ENCODE data around the gene TRANK1. TPM values are rescaled to one million over a fixed set of nuclear protein-coding genes. Genes with fewer than 3 reads are reported as not detected.

The TRANK1 gene
- total RNA-seq, 2 donors from 2014 or later, result 9.0 to 20.1 TPM

DNA sequence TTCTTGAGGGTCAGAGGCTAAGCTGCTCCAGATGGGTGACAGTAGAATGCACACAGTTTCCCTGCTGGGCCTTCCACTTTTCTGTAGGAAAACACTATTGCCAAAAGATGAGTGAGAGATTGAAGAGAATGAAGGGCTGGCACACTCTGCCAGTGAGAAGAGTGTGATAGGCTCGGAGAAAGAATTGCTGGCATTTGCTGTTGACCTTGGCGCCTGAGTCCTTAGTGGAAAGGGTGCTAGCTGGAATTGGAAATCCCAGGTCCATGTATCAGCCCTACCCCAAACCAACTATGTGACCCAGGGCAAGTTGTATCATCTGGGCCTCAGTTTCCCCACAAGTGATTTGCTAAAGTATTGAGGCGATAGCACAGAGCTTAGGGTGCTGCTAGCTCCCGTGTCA lies 120.4 kb downstream of the TRANK1 start:
- H3K9me3 ChIP-seq (ENCODE audit: control insufficient read depth, low read length), result no peaks in the 10 kb centered on the region
- DNase-seq, result no peak
- Mint-ChIP-seq H3K4me3 (no peak overlapping the region), H3K27ac (no peak overlapping the region), H3K9me3 (no peaks in the 10 kb centered on the region), H3K4me1 (peaks cover 2% of the 10 kb centered on the region), H3K27me3 (ENCODE audit: insufficient read depth) (no peaks in the 10 kb centered on the region), H3K36me3 (ENCODE audit: low read depth) (no peaks in the 10 kb centered on the region)
- 92% methylated on average over 4 of the region's 4 CpGs; no CpG with 5 or more reads in 1 of the 2 experiments for WGBS, 2 experiments (ENCODE audit: insufficient coverage in 1 of 2, insufficient read length in 1 of 2)
- no peaks in the 10 kb centered on the region for H3K36me3 ChIP-seq (ENCODE audit: control insufficient read depth, insufficient read depth, low read length)
- no peaks in the 10 kb centered on the region for H3K27me3 ChIP-seq (ENCODE audit: control insufficient read depth, insufficient read depth, low read length, poor library complexity, severe bottlenecking)
- no peak overlapping the region for H3K4me3 ChIP-seq (ENCODE audit: low read length)
- no peak overlapping the region for H3K27ac ChIP-seq (ENCODE audit: low read depth, low read length)
- TF ChIP-seq, protein P1, sequence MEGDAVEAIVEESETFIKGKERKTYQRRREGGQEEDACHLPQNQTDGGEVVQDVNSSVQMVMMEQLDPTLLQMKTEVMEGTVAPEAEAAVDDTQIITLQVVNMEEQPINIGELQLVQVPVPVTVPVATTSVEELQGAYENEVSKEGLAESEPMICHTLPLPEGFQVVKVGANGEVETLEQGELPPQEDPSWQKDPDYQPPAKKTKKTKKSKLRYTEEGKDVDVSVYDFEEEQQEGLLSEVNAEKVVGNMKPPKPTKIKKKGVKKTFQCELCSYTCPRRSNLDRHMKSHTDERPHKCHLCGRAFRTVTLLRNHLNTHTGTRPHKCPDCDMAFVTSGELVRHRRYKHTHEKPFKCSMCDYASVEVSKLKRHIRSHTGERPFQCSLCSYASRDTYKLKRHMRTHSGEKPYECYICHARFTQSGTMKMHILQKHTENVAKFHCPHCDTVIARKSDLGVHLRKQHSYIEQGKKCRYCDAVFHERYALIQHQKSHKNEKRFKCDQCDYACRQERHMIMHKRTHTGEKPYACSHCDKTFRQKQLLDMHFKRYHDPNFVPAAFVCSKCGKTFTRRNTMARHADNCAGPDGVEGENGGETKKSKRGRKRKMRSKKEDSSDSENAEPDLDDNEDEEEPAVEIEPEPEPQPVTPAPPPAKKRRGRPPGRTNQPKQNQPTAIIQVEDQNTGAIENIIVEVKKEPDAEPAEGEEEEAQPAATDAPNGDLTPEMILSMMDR (conservative IDR thresholded peaks at IDR 0.05), result no peak
- no peaks in the 10 kb centered on the region for H3K4me1 ChIP-seq (ENCODE audit: control insufficient read depth, insufficient read depth, low read length)
- no peak overlapping the region for H3K9ac ChIP-seq (ENCODE audit: extremely low read depth, low read length, poor library complexity, severe bottlenecking)

GRCh38 chr3:36823806-36824205 lies 121.0 kb downstream of the TRANK1 start:
- Mint-ChIP-seq H3K27me3 (ENCODE audit: insufficient read depth) (no peaks in the 10 kb centered on the region), H3K9me3 (no peaks in the 10 kb centered on the region), H3K4me1 (peaks cover 2% of the 10 kb centered on the region), H3K36me3 (ENCODE audit: low read depth) (no peaks in the 10 kb centered on the region), H3K4me3 (no peak overlapping the region), H3K27ac (no peak overlapping the region)
- no peak for DNase-seq
- Histone ChIP-seq H3K27ac (ENCODE audit: low read depth, low read length) (no peak overlapping the region), H3K27me3 (ENCODE audit: control insufficient read depth, insufficient read depth, low read length, poor library complexity, severe bottlenecking) (no peaks in the 10 kb centered on the region), H3K4me3 (ENCODE audit: low read length) (no peak overlapping the region), H3K9ac (ENCODE audit: extremely low read depth, low read length, poor library complexity, severe bottlenecking) (no peak overlapping the region), H3K9me3 (ENCODE audit: control insufficient read depth, low read length) (no peaks in the 10 kb centered on the region), H3K4me1 (ENCODE audit: control insufficient read depth, insufficient read depth, low read length) (no peaks in the 10 kb centered on the region), H3K36me3 (ENCODE audit: control insufficient read depth, insufficient read depth, low read length) (no peaks in the 10 kb centered on the region)
- WGBS, 2 experiments (ENCODE audit: insufficient coverage in 1 of 2, insufficient read length in 1 of 2), result 94 to 95% methylated on average over 3 of the region's 3 CpGs
- TF ChIP-seq, protein P1 (conservative IDR thresholded peaks at IDR 0.05), result no peak

- H3K4me3 Mint-ChIP-seq, result no peak overlapping the region
- H3K27me3 Mint-ChIP-seq (ENCODE audit: insufficient read depth), result no peaks in the 10 kb centered on the region
- Histone ChIP-seq H3K27ac (ENCODE audit: low read depth, low read length) (peak overlapping the region; percentile 61), H3K27me3 (ENCODE audit: control insufficient read depth, insufficient read depth, low read length, poor library complexity, severe bottlenecking) (no peaks in the 10 kb centered on the region), H3K4me1 (ENCODE audit: control insufficient read depth, insufficient read depth, low read length) (no peaks in the 10 kb centered on the region), H3K36me3 (ENCODE audit: control insufficient read depth, insufficient read depth, low read length) (no peaks in the 10 kb centered on the region), H3K4me3 (ENCODE audit: low read length) (no peak overlapping the region), H3K9me3 (ENCODE audit: control insufficient read depth, low read length) (no peaks in the 10 kb centered on the region), H3K9ac (ENCODE audit: extremely low read depth, low read length, poor library complexity, severe bottlenecking) (no peak overlapping the region)
- H3K36me3 Mint-ChIP-seq (ENCODE audit: low read depth), result no peaks in the 10 kb centered on the region
- no peak for DNase-seq
- H3K9me3 Mint-ChIP-seq, result no peaks in the 10 kb centered on the region
- no peak overlapping the region for H3K27ac Mint-ChIP-seq
- H3K4me1 Mint-ChIP-seq, result peaks cover 11% of the 10 kb centered on the region
- TF ChIP-seq, protein P1 (conservative IDR thresholded peaks at IDR 0.05), result no peak
- WGBS, 2 experiments (ENCODE audit: insufficient coverage in 1 of 2, insufficient read length in 1 of 2), result 77 to 80% methylated on average over 2 to 3 of the region's 3 CpGs
These were observed 124.8 kb downstream of the TRANK1 start for GRCh38 chr3:36820083-36820482.
